Fibroblast of skin of right quadriceps (primary cell): ENCODE measurements around the gene LRRC66.

ENCODE experiments used
- DNase-seq: peaks from one replicate; pipeline ENCODE4 v3.0.0-alpha.2; 2013

Gene LRRC66

DNA sequence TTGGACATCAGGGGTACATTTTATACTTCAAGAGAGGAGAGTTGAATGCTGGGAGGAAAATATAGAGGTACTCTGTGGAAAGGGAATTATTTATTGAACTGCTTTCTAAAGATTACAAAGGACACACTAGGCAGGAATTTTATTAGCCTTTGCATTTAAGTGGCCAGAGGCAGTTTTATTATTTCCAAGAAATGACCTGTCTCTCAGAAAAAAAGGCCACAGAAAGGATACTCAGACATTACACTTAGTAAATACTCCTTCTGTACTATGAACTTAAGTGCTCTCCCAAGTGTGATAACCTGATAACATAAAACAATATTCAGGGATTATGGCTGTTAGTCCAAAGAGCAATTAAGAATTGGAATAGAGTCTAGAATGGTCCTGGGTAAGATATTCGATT is 7.5 kb downstream of the LRRC66 start:
- no peak for DNase-seq

DNA sequence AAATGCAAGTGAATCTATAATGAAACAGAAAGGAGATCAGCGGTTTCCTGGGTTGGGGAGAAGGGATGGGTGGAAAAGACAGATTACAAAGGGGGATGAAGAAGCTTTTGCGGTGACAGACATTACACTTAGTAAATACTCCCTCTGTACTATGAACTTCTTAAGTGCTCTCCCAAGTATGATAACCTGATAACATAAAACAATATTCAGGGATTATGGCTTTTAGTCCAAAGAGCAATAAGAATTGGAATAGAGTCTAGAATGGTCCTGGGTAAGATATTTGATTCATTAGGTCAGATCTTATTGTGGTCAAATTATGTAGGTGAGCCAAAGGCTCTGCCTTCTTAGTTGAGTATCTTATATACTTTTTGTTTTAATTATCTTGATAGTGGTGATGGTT is 9.2 kb downstream of the LRRC66 start:
- no peak for DNase-seq

DNA sequence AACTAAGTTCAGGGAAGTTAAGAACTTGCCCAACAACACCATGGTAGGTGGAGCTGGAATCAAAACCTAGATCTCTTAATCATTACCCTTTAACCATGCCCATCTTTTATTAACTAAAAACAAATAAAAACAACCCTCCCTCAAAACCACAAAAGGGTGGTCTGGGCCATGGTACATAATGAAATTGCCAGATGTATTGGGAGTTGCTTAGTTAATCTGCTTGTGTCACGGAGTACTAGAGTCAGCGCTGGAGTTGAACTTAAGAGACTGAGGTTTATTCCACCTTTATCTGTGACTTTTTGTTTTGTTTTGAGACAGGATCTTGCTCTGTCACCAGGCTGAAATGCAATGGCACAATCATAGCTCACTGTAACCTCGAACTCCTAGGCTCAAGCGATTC is 13.3 kb downstream of the LRRC66 start:
- DNase-seq = no peak

DNA sequence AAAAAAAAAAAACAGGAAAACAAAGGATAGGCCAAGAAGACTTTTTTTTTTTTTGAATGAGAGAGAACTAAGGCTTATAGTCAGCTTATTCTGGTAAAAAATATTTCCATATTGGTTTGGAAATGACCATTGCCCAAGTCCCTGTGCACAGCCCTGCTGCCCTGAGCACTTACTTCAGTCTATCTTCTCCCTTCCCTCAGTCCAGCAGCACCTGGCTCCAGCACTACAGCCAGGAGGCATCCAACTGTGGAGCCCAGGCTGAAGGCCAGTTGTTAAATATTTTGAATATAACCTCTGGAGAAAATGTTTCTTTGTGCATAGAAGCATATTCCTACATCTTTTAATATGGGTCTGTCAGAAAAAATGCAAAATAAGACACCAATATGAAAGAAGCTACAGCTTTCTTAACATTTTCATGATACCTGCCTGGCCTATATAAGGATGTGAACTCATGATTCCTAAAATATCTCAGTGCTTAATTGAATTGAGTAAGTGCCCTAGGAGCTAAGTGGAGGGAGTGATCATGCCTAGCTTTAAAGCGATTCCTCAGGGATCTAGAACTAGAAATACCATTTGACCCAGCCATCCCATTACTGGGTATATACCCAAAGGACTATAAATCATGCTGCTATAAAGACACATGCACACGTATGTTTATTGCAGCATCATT is 14.4 kb downstream of the LRRC66 start:
- DNase-seq = no peak

DNA sequence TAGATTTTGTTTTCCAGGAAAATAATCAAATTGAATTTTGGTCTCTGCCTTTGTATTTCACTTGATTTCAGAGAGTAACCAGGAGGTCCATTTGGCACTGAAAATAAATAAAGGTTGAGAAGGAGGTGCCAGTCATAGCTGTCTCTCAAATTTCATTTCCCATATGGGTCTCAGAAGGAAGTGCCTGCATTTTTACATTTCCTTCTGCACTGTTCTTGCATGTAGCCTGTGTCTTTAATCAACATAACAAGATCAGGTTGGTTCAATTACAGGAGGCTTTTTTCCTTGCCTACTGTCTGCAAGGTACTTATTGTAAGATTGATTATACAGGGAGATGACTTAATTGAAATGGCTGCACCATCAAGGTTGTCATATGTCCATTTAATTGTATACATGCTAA is 15.7 kb downstream of the LRRC66 start:
- no peak for DNase-seq

DNA sequence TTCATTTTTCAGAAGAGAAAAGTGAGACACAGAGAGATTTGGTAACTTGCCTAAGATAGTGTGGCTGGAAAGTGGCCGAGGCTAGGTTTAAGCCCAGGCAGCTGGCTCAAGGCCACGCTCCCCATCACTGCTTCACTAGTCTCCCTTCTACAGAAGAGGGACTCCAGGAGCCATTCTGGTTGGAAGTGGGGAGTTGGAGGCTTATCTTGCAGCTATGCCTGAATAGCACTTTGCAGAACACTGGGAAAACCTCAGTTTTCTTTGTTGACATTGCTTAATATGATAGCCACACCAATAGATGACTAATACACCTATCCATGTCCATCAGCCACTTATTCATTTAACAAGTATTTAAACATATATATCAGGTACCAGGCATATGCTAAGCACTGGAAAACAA is 18.5 kb downstream of the LRRC66 start:
- no peak for DNase-seq

DNA sequence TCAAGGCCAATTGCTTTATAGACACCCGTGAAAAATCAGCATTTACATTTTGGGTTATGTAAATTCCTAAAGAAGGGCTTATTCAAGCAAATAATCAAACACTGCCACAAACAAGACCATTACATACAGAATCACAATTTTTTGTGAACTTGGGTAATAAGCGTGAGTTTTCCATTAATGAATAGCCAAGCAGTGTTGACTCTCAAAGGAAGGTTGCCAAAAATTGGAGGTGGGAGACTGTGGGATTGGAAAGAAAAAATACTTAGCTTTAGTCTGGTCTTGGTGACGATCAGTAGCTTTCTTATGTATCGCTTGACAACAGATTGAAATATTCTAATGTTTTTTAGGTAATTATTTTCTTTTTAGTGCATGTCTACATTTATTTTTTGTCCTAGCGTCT is 20.9 kb downstream of the LRRC66 start:
- DNase-seq = no peak

DNA sequence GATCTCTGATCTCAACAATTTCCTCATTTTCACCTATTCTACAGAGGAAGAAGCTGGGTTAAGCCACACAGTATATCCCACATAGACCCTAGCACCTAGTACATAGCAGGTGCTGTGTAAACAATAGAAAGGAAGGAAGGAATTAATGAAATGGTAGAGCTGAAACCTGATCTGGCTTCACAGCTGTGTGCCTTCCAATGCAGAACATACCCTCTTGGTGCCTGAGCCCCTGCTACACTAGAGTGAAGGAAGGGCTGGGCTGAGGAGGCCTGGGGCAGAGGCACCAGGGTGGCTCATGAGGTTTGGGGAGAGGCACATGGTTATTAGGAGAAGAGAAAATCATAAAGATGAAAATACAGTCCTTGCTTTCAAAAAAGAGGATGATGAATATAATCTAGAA is 21.3 kb downstream of the LRRC66 start:
- no peak for DNase-seq

DNA sequence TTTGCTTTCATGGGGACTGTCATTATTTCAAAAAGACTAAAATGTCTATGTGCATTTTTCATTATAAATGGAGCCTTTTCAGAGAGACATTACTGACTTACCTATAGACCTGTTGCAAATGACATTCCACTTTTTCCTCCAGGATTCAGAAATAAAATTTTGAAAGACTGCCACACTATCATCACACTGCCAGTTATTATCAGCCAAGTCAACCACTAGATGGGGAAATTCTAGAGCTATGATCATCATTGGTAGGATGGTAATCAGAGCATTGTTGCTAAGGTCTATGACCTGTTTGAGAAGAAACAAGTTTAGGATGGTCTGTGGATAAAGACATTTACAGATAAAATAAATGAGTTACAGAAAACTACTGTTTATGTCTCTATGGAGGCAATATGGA is 22.5 kb downstream of the LRRC66 start:
- no peak for DNase-seq

DNA sequence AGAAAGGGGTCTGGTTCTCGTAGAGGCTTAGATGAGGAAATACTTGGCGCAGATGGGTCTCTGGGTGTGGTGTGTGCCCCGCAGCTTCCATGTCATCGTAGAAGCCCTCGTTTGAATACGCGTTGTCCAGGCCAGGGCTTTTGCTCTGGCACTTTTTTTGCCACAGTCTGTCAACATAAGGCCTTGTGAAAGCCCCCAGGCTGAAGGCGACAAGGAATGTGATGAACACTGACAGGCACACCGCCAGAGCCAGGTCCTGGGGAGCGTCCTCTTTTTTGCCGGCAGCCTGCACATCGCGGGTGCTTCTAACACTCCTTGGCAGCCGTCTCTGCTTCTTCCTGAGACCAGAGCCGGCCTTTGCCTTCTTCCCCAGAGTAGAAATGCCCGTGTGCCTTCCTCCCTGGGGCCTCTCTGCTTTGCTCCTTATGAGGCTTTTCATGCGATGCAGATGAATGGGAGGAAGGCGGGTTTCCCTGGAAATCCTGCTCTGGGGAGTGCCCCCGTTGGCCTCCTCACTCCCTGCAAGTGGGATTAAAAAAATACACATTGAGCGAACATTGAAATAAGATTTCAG is 24.4 kb downstream of the LRRC66 start:
- DNase-seq = no peak

DNA sequence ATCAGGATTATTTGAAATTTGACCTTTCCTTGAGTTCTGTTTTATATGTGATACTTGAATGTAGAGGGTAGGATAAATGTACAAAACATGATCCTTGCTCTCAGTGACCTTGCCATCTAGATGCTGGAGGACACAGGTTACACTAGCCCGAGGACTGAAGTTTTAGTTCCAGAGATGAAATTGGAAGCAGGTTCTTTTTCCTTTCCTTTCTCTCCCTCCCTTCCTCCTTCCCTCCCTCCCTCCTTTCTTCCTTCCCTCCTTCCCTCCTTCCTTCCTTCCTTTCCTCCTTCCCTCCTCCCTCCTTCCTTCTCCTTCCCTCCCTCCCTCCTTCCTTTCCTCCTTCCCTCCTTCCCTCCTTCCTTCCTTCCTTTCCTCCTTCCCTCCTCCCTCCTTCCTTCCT is 54.3 kb downstream of the LRRC66 start:
- no peak for DNase-seq

DNA sequence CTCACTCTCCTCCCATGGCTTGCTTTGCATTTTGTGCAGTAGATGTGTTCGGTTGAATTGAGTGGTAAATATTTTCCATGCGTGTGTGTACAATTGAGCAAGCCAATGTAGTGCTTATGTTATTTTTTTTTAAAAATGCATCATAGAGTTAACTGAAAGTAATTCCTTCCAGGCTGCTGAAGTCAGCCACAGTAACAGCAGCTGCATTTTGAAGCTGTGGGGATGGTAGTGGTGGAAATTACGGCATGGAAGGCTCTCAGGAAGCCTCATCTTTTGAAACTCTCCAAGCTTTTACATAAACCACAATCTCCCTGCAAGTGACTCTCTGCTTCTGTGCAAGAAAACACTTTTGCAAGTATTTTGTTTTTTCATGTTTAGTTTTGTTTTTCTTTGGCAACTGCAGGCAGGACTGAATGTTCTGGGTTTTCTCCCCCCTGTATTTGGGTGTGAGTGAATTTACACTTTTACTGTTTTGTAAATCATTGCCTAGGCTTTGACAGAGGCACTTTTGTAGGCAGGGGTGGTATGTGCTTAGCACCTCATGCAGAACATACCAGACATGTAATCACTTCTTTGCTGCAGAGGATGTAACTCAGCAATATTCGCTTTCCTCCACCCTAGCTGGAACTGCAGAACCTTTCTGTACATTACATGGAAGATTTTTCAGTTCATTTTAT is 56.2 kb downstream of the LRRC66 start:
- DNase-seq = no peak

DNA sequence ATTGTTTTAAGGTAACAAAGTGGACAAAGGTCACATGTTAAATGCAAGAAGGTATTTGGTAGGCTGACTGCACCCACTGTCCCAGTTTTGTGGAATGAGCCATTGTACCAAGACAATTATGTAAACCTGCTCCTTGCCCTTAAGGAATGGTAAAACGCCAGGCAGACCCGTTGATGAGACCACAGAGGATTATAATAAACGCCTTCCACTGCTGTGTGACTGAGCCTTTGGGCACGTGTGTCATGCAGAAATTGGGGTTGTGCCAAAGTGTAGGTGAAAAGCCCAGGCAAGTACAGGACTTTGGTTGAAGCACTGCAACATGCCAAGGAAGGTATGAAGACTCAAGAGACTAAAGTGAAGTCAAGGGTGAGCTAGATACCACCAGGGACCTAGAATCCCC is 59.7 kb downstream of the LRRC66 start:
- no peak for DNase-seq

DNA sequence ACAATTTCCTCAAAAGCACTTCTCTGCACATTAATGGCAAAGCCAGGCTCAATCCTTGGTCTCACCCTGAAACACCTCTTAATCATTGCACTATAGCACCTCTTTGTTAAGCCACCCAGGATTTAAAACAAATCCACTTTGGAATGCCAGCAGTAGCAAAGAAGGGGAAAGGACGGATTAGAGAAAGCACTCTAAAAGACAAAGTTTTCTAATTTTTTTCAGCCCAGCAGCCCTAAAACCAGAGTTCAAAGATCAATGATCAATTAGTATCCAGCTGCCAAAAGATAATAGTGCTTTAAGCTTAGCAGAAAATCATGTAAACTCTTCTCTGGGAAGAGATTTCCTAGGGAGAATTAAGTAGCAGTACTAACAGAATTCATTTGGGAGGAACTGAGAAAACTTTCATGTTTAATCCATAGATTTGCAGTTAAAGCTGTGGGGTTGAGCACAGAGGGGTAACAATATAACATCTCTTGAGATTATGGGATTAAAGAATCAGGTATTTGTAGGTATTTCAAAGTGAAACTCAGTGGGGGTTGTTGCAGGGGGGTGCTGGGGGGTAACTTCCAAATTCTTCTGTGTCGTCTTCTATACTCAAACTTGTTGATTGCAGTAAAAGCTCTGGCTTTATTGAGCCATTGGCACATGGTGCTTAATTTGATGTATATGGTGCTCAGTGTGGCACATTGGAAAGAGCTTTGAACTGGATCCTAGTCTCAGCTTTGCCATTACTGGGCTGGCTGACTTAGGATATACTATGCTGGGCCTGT is 61.8 kb downstream of the LRRC66 start:
- no peak for DNase-seq
